A549 (cell line): ENCODE measurements around the gene SCO2. TPM values are rescaled to one million over a fixed set of nuclear protein-coding genes. Genes with fewer than 3 reads are reported as not detected.

ENCODE experiments used
- ATAC-seq, 2 experiments: fragments of 200-7000 bp in 1 of 2; fragments of >200 bp in 1 of 2; cut with Nextera tagmentation in 1 of 2; cut with Tn5 transposase in 1 of 2; 3 replicates each; pipeline versions ENCODE4 v1.8.0 to v1.9.1; 2018 to 2020; ENCODE audit warnings: mild to moderate bottlenecking in 1 of 2, moderate library complexity in 1 of 2
- CTCF ChIA-PET: fragments of 300-600 bp; sonication (Branson Sonifier 250); formaldehyde crosslinking; extraction: SDS; loops from one replicate; lab custom pipeline; 2021; ENCODE audit warnings: antibody characterized with exemption, inconsistent platforms; lab: Yijun Ruan, JAX
- POLR2A ChIA-PET: fragments of 350-600 bp; formaldehyde crosslinking; extraction: SDS; loops from one replicate; lab custom pipeline; 2021; ENCODE audit warnings: antibody characterized with exemption, inconsistent platforms; lab: Yijun Ruan, JAX
- DNase-seq, 2 experiments: peaks; one replicate each; pipeline versions ENCODE4 v3.0.0 to v3.0.0-alpha.2; 2011 to 2016; ENCODE audit warnings: low read depth in 1 of 2, low spot score in 1 of 2
- FAIRE-seq: peaks from 2 replicates; lab custom pipeline; 2011; peaks lifted over from hg19 to GRCh38; lab: Jason Lieb, UNC
- H3K27ac ChIP-seq, 2 experiments: fragments of >200 bp; sonication (Bioruptor Twin); formaldehyde crosslinking; 3 replicates each; pipeline ENCODE4 v1.5.1; 2016 to 2017
- H3K4me1 ChIP-seq: fragments of >200 bp; sonication (Bioruptor Twin); formaldehyde crosslinking; 3 replicates; pipeline ENCODE4 v1.6.1; 2016
- H3K4me2 ChIP-seq: fragments of >200 bp; sonication (Bioruptor Twin); formaldehyde crosslinking; 3 replicates; pipeline ENCODE4 v1.6.1; 2016
- H3K4me3 ChIP-seq: fragments of >200 bp; sonication (Bioruptor Twin); formaldehyde crosslinking; 3 replicates; pipeline ENCODE4 v1.5.1; 2016
- H3K9me3 ChIP-seq: fragments of >200 bp; sonication (Bioruptor Twin); formaldehyde crosslinking; 3 replicates; pipeline ENCODE4 v1.6.1; 2016
- CBX2 ChIP-seq: fragments of 200-600 bp; sonication (generic); IDR thresholded peaks from 2 replicates; pipeline ENCODE4 v1.6.1; 2016; ENCODE audit warnings: low read depth, mild to moderate bottlenecking, borderline replicate concordance
- CEBPB ChIP-seq, 2 experiments: fragments of >200 bp in 1 of 2; sonication (Bioruptor Twin) in 1 of 2; formaldehyde crosslinking in 1 of 2; IDR thresholded peaks; 2 replicates each; pipeline ENCODE4 v1.6.1; 2012 to 2016
- CHD4 ChIP-seq: fragments of 200-600 bp; sonication (generic); IDR thresholded peaks from 2 replicates; pipeline ENCODE4 v1.6.1; 2016; ENCODE audit warnings: antibody characterized with exemption, mild to moderate bottlenecking, borderline replicate concordance
- EHF ChIP-seq: fragments of 250-450 bp; sonication (Bioruptor Pico); IDR thresholded peaks from 2 replicates; pipeline ENCODE4 v1.5.0; 2020; ENCODE audit warnings: mild to moderate bottlenecking
- EP300 ChIP-seq, 2 experiments: fragments of >200 bp; sonication (Bioruptor Twin); formaldehyde crosslinking; IDR thresholded peaks; 2 replicates in 1 of 2; 3 replicates in 1 of 2; pipeline ENCODE4 v1.6.1; 2016 to 2017
- ESRRA ChIP-seq: fragments of 150-350 bp; IDR thresholded peaks from 2 replicates; pipeline ENCODE4 v1.6.1; 2014; ENCODE audit warnings: mild to moderate bottlenecking, low read length, borderline replicate concordance
- FOSB ChIP-seq: fragments of 250-450 bp; sonication (Bioruptor Pico); IDR thresholded peaks from 2 replicates; pipeline ENCODE4 v1.5.0; 2020; ENCODE audit warnings: mild to moderate bottlenecking, moderate library complexity
- HEYL ChIP-seq: fragments of 250-450 bp; sonication (Bioruptor Pico); IDR thresholded peaks from 2 replicates; pipeline ENCODE4 v1.8.0; 2021; ENCODE audit warnings: mild to moderate bottlenecking, moderate library complexity
- HOXB13 ChIP-seq: fragments of 250-450 bp; sonication (Bioruptor Pico); IDR thresholded peaks from 2 replicates; pipeline ENCODE4 v1.5.0; 2020; ENCODE audit warnings: low read depth, mild to moderate bottlenecking, moderate library complexity
- HOXB5 ChIP-seq: fragments of 250-450 bp; sonication (Bioruptor Pico); IDR thresholded peaks from 2 replicates; pipeline ENCODE4 v1.5.0; 2020; ENCODE audit warnings: mild to moderate bottlenecking, moderate library complexity
- KDM5A ChIP-seq: fragments of 200-600 bp; sonication (generic); IDR thresholded peaks from 2 replicates; pipeline ENCODE4 v1.6.1; 2016; ENCODE audit warnings: antibody characterized with exemption, mild to moderate bottlenecking
- MAFK ChIP-seq: fragments of 450-650 bp; IDR thresholded peaks from 2 replicates; pipeline ENCODE4 v1.6.1; 2014; ENCODE audit not compliant: partially characterized antibody
- MAZ ChIP-seq: fragments of 150-350 bp; IDR thresholded peaks from 2 replicates; pipeline ENCODE4 v1.6.1; 2014; ENCODE audit warnings: antibody characterized with exemption, low read depth, low read length, borderline replicate concordance
- PHF8 ChIP-seq: fragments of 200-600 bp; sonication (generic); IDR thresholded peaks from 2 replicates; pipeline ENCODE4 v1.6.1; 2016; ENCODE audit warnings: low read depth, mild to moderate bottlenecking, antibody characterized with exemption, moderate library complexity, borderline replicate concordance
- POLR2A ChIP-seq: IDR thresholded peaks from 2 replicates; pipeline ENCODE4 v1.6.1; 2012; ENCODE audit warnings: mild to moderate bottlenecking, low read length
- POLR2AphosphoS2 ChIP-seq: conservative IDR thresholded peaks from 2 replicates; pipeline ENCODE4 v1.6.1; 2012; ENCODE audit warnings: low read length, improper control_type of control experiment, inconsistent platforms
- RNF2 ChIP-seq: fragments of 200-600 bp; sonication (generic); IDR thresholded peaks from 2 replicates; pipeline ENCODE4 v1.6.1; 2016; ENCODE audit warnings: low read depth, mild to moderate bottlenecking, antibody characterized with exemption, moderate library complexity, borderline replicate concordance
- SMC3 ChIP-seq: fragments of >200 bp; sonication (Bioruptor Twin); formaldehyde crosslinking; IDR thresholded peaks from 3 replicates; pipeline ENCODE4 v1.6.1; 2018; ENCODE audit warnings: inconsistent platforms
- ZFP36 ChIP-seq: fragments of 450-650 bp; IDR thresholded peaks from 2 replicates; pipeline ENCODE4 v1.6.1; 2014; ENCODE audit warnings: borderline replicate concordance; ENCODE audit not compliant: partially characterized antibody
- ZNF302 ChIP-seq: fragments of 250-450 bp; sonication (Bioruptor Pico); IDR thresholded peaks from 2 replicates; pipeline ENCODE4 v1.9.0; 2021; ENCODE audit warnings: inconsistent platforms, mild to moderate bottlenecking, moderate library complexity
- WGBS: methylation state at CpG from one replicate; pipeline ENCODE4 v1.1.6; 2017; ENCODE audit errors: missing lambda C conversion rate; 5-methylcytosine and 5-hydroxymethylcytosine counted together
- polyA plus RNA-seq, 4 experiments: library from polyadenylated mRNA; depleted of rRNA in 3 of 4; stranded (reverse); fragments of >200 nt; fragmentation: RNase III in 1 of 4; extraction: RNeasy Plus Mini Kit Qiagen cat#74134 plus additional on column Dnase treatment in 1 of 4; gene quantifications; 2 replicates in 3 of 4; 3 replicates in 1 of 4; pipeline ENCODE4 v1.2.3, GENCODE V29; 2011 to 2017
- TF ChIP-seq, protein P1 (sequence below): fragments of 250-450 bp; sonication (Bioruptor Pico); IDR thresholded peaks from 2 replicates; pipeline ENCODE4 v1.5.0; 2021; ENCODE audit warnings: mild to moderate bottlenecking, moderate library complexity, borderline replicate concordance
- TF ChIP-seq, protein P2 (sequence below): IDR thresholded peaks from 2 replicates; pipeline ENCODE4 v1.6.1; 2012
- TF ChIP-seq, protein P3 (sequence below): IDR thresholded peaks from 2 replicates; pipeline ENCODE4 v1.6.1; 2012; ENCODE audit warnings: low read depth, borderline replicate concordance
- TF ChIP-seq, protein P4 (sequence below): fragments of 150-350 bp; IDR thresholded peaks from 2 replicates; pipeline ENCODE4 v1.6.1; 2014; ENCODE audit warnings: low read depth, mild to moderate bottlenecking, low read length
- TF ChIP-seq, protein P5 (sequence below): fragments of >200 bp; sonication (Bioruptor Twin); formaldehyde crosslinking; IDR thresholded peaks from 2 replicates; pipeline ENCODE4 v1.6.1; 2016

Gene SCO2
- polyA plus RNA-seq, 2 of the 4 experiments (the other 2 are of a cell fraction): 0.37 to 1.7 TPM

DNA sequence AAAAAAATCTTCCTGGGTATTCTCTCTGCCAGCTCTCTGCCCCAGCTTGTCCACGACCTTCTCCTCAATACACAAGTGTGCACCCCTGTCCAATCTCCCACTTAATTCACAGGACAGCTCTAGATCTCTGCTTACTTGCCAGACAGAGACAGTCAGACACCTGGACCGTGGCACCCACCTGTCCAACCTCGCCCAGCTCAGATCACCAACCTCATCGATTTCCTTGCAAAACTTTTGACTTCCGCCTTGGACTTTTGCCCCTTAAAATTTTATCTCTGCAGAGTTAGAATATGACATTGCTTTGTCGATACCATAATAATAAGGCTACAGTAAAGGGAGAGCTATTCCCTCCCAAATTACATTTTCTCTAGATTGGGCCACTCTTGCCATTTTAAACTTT, 28.3 kb downstream of the SCO2 start:
- peaks cover 7% of the 10 kb centered on the region; the same call in 1 of the 3 replicates for H3K4me1 ChIP-seq

DNA sequence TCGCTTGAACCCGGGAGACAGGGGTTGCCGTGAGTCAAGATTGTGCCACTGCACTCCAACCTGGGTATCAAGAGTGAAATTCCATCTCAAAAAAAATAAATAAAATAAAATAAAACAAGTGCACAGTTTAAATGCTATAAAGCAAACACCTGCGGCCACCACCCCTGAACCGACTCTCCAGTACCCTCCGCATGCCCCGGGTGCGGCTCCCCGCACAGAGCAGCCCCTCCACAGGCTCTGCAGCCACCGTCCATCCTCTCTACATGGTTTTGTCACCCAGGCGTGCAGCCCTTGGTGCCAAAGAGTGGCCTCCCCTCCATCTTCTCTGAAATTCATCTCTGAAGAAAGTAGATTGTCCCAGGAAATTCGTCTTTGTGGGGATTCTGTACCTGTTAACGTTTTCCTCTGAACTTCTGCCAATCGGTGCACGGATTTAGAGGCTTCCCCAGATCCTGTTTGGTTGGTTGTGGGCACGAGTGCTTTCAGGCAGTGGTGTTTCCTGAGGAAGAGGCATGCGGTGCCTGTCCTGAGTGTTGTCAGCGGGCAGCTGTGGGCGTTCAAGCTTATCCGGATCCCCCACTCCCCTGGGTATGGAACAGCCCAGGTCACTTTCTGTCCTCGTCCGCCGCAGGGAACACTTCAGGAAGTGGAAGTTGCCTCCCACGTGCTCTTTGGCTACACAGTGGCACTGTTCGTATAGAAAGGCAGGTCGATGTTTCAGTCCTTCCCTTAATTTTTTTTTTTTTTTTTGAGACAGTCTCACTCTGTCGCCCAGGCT, 34.7 kb downstream of the SCO2 start:
- Histone ChIP-seq H3K4me2 (no peak overlapping the region), H3K9me3 (no peaks in the 10 kb centered on the region), H3K27ac (no peak overlapping the region), H3K4me3 (no peak overlapping the region), H3K4me1 (peaks cover 10% of the 10 kb centered on the region; the same call in 2 of the 3 replicates)
- CTCF ChIA-PET: interaction anchor here (0.6 to 1.0 kb wide), 2 partner anchors 106 to 238 kb away, joined by 3 to 4 read pairs; no protein-coding TSS in a partner anchor
- DNase-seq: no peak
- FAIRE-seq: no peak
- ATAC-seq: no peak
- POLR2A ChIA-PET: no interaction called here
- no peak for TF ChIP-seq POLR2AphosphoS2
- TF ChIP-seq, protein P1, sequence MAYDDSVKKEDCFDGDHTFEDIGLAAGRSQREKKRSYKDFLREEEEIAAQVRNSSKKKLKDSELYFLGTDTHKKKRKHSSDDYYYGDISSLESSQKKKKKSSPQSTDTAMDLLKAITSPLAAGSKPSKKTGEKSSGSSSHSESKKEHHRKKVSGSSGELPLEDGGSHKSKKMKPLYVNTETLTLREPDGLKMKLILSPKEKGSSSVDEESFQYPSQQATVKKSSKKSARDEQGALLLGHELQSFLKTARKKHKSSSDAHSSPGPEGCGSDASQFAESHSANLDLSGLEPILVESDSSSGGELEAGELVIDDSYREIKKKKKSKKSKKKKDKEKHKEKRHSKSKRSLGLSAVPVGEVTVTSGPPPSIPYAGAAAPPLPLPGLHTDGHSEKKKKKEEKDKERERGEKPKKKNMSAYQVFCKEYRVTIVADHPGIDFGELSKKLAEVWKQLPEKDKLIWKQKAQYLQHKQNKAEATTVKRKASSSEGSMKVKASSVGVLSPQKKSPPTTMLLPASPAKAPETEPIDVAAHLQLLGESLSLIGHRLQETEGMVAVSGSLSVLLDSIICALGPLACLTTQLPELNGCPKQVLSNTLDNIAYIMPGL (CRISPR knock-in tag): no peak
- no peak for TF ChIP-seq CHD4
- no peak for TF ChIP-seq CEBPB (IDR thresholded peaks at IDR 0.05)
- no peak for TF ChIP-seq POLR2A
- no peak for TF ChIP-seq EP300 (IDR thresholded peaks at IDR 0.05)
- no peak for TF ChIP-seq EHF (CRISPR knock-in tag)
- TF ChIP-seq ZFP36: no peak
- TF ChIP-seq, protein P2, sequence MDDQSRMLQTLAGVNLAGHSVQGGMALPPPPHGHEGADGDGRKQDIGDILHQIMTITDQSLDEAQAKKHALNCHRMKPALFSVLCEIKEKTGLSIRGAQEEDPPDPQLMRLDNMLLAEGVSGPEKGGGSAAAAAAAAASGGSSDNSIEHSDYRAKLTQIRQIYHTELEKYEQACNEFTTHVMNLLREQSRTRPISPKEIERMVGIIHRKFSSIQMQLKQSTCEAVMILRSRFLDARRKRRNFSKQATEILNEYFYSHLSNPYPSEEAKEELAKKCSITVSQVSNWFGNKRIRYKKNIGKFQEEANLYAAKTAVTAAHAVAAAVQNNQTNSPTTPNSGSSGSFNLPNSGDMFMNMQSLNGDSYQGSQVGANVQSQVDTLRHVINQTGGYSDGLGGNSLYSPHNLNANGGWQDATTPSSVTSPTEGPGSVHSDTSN: no peak
- TF ChIP-seq HOXB13 (CRISPR knock-in tag): no peak
- TF ChIP-seq CBX2: no peak
- no peak for TF ChIP-seq ESRRA
- TF ChIP-seq KDM5A: no peak
- 74% methylated on average over 27 of the region's 27 CpGs for WGBS

More for the DNA sequence above, 28.3 kb downstream of the SCO2 start:
- FAIRE-seq (no peak), ATAC-seq (no peak), DNase-seq (no peak)
- Histone ChIP-seq H3K4me2 (no peak overlapping the region), H3K9me3 (no peaks in the 10 kb centered on the region), H3K27ac (no peak overlapping the region), H3K4me3 (no peak overlapping the region)
- TF ChIP-seq MAFK (no peak), HEYL (no peak), FOSB (CRISPR knock-in tag) (no peak)
- ChIA-PET CTCF (interaction anchor here (0.7 to 1.9 kb wide), 9 partner anchors 10 to 260 kb away, joined by 3 to 9 read pairs (median 5); partner anchors contain the start of gene MIOX), POLR2A (no interaction called here)
- WGBS: 72% methylated on average over 6 of the region's 6 CpGs

DNA sequence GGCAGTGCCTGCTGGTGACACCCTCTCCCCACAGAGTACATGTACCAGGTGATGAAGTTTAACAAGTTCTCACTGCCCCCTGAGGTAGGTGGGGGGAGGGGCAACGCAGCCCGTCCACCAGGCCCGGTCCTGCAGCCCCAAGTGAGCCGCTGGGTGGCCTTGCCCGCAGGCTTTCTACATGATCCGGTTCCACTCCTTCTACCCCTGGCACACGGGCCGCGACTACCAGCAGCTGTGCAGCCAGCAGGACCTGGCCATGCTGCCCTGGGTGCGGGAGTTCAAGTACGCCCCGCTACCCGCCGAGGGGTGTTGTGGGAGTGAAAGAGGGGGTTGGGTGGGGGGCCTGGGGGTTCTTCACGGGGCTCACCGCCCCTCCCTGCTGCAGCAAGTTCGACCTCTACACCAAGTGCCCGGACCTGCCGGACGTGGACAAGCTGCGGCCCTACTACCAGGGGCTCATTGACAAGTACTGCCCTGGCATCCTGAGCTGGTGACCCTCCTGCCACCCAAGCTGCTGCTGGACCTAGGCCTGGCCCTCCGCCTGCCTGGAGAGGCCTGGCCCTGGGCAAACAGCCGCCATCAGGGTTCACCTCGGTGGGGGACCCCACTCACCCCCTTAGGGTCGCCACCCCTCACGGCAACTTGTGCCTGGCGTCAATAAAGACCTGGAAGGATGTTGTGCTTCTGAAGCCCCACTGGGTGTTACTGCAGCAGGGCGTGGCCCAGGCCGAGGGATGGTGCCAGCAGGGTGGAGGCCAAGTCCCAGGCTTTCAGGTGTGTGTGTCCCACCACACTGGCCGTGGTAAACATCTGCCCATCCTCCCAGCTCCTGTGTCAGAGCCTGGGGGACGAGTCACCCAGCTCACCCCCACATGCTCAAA, 35.8 kb downstream of the SCO2 start:
- Histone ChIP-seq H3K9me3 (no peaks in the 10 kb centered on the region), H3K27ac (no peak overlapping the region), H3K4me1 (peaks cover 16% of the 10 kb centered on the region; the same call in 2 of the 3 replicates), H3K4me2 (no peak overlapping the region), H3K4me3 (no peak overlapping the region)
- TF ChIP-seq PHF8 (no peak), SMC3 (no peak), HOXB5 (CRISPR knock-in tag) (no peak), ESRRA (no peak), EP300 (IDR thresholded peaks at IDR 0.05) (no peak), CBX2 (no peak), EHF (CRISPR knock-in tag) (no peak), ZNF302 (CRISPR knock-in tag) (no peak), KDM5A (no peak), MAZ (no peak), RNF2 (no peak)
- TF ChIP-seq, protein P3, sequence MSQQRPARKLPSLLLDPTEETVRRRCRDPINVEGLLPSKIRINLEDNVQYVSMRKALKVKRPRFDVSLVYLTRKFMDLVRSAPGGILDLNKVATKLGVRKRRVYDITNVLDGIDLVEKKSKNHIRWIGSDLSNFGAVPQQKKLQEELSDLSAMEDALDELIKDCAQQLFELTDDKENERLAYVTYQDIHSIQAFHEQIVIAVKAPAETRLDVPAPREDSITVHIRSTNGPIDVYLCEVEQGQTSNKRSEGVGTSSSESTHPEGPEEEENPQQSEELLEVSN: no peak
- TF ChIP-seq, protein P4, sequence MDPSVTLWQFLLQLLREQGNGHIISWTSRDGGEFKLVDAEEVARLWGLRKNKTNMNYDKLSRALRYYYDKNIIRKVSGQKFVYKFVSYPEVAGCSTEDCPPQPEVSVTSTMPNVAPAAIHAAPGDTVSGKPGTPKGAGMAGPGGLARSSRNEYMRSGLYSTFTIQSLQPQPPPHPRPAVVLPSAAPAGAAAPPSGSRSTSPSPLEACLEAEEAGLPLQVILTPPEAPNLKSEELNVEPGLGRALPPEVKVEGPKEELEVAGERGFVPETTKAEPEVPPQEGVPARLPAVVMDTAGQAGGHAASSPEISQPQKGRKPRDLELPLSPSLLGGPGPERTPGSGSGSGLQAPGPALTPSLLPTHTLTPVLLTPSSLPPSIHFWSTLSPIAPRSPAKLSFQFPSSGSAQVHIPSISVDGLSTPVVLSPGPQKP: no peak
- TF ChIP-seq, protein P5, sequence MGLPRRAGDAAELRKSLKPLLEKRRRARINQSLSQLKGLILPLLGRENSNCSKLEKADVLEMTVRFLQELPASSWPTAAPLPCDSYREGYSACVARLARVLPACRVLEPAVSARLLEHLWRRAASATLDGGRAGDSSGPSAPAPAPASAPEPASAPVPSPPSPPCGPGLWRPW: no peak
- CTCF ChIA-PET: no interaction called here
- no peak for FAIRE-seq
- POLR2A ChIA-PET: no interaction called here
- ATAC-seq: no peak
- no peak for DNase-seq
- WGBS: 68% methylated on average over 13 of the region's 31 CpGs
